OCI-LY7 (cell line): ENCODE results near the gene SLC6A6.

Experiments
- EZH2phosphoT487 ChIP-seq: fragments of 200-600 bp; sonication (generic); IDR thresholded peaks from 2 replicates; pipeline ENCODE4 v1.6.1; 2018; ENCODE audit warnings: low read depth, borderline replicate concordance, mild to moderate bottlenecking, mixed run types, antibody characterized with exemption, low read length, moderate library complexity, mixed read lengths
- TF ChIP-seq, protein P1 (sequence below): fragments of 200-600 bp; sonication (generic); conservative IDR thresholded peaks from 2 replicates; pipeline ENCODE4 v1.5.1; 2014; ENCODE audit warnings: mild to moderate bottlenecking, antibody characterized with exemption, low read length, moderate library complexity, mixed read lengths

DNA sequence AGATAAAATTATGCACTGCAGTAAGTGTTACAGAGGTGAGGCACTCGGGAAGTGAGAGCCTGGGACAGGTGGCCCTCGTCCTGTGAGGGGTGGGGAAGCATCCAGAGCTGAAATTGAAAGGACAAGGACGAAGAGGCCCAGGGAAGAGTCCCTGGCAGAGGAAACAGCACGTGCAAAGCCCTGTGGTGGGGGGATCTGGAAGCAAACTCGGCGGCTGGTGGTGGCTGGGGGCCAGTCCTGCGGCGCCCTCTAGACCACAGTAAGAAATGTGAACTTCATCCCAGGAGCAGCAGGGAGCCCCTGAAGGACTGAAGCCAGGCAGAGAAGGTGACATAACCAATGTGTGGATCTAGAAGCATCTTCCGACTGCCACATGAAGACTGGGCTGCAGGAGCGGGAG, 94.9 kb downstream of the SLC6A6 start:
- TF ChIP-seq, protein P1, sequence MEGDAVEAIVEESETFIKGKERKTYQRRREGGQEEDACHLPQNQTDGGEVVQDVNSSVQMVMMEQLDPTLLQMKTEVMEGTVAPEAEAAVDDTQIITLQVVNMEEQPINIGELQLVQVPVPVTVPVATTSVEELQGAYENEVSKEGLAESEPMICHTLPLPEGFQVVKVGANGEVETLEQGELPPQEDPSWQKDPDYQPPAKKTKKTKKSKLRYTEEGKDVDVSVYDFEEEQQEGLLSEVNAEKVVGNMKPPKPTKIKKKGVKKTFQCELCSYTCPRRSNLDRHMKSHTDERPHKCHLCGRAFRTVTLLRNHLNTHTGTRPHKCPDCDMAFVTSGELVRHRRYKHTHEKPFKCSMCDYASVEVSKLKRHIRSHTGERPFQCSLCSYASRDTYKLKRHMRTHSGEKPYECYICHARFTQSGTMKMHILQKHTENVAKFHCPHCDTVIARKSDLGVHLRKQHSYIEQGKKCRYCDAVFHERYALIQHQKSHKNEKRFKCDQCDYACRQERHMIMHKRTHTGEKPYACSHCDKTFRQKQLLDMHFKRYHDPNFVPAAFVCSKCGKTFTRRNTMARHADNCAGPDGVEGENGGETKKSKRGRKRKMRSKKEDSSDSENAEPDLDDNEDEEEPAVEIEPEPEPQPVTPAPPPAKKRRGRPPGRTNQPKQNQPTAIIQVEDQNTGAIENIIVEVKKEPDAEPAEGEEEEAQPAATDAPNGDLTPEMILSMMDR = peak; percentile 66
- TF ChIP-seq EZH2phosphoT487 = no peak
